Measurements from ENCODE around the gene PPP2R5C.
A peak's percentile ranks its signal among the peaks of the same experiment; 100 is the strongest.
"Not testable (repeated sequence)": the region's sequence is repeated elsewhere in the genome, so short reads cannot be mapped to it uniquely, and the experiment has no call there.

Gene PPP2R5C

GRCh38 chr14:101727611-101728366 is 33.7 kb upstream of the PPP2R5C start:
- DNase-seq (ENCODE audit: low read depth in 2 of 2), result no peak

GRCh38 chr14:101728367-101728742 is 33.2 kb upstream of the PPP2R5C start:
- DNase-seq (ENCODE audit: low read depth in 2 of 2), result no peak

- no peak for DNase-seq (ENCODE audit: low read depth in 2 of 2)
These were observed 32.1 kb upstream of the PPP2R5C start for GRCh38 chr14:101729382-101729781.

- DNase-seq (ENCODE audit: low read depth in 2 of 2), result not testable (repeated sequence)
These were observed 31.4 kb upstream of the PPP2R5C start for GRCh38 chr14:101730157-101730556.

GRCh38 chr14:101730626-101731186 is 30.8 kb upstream of the PPP2R5C start:
- no peak for DNase-seq (ENCODE audit: low read depth in 2 of 2)

GRCh38 chr14:101731187-101732080 is 30.1 kb upstream of the PPP2R5C start:
- peak; percentile 85 to 86 for DNase-seq (ENCODE audit: low read depth in 2 of 2)

- no peak for DNase-seq (ENCODE audit: low read depth in 2 of 2)
These were observed 29.4 kb upstream of the PPP2R5C start for GRCh38 chr14:101732118-101732517.

GRCh38 chr14:101733211-101733610 is 28.3 kb upstream of the PPP2R5C start:
- no peak for DNase-seq (ENCODE audit: low read depth in 2 of 2)

GRCh38 chr14:101734246-101734847 is 27.2 kb upstream of the PPP2R5C start:
- DNase-seq (ENCODE audit: low read depth in 2 of 2), result no peak

GRCh38 chr14:101735453-101735852 is 26.1 kb upstream of the PPP2R5C start:
- DNase-seq (ENCODE audit: low read depth in 2 of 2), result no peak

- DNase-seq (ENCODE audit: low read depth in 2 of 2), result no peak
These were observed 25.4 kb upstream of the PPP2R5C start for GRCh38 chr14:101736071-101736470.

GRCh38 chr14:101736585-101736984 is 24.9 kb upstream of the PPP2R5C start:
- DNase-seq (ENCODE audit: low read depth in 2 of 2), result no peak

- no peak for DNase-seq (ENCODE audit: low read depth in 2 of 2)
These were observed 23.8 kb upstream of the PPP2R5C start for GRCh38 chr14:101737414-101738339.

GRCh38 chr14:101738703-101739320 is 22.7 kb upstream of the PPP2R5C start:
- no peak for DNase-seq (ENCODE audit: low read depth in 2 of 2)

- no peak for DNase-seq (ENCODE audit: low read depth in 2 of 2)
These were observed 21.9 kb upstream of the PPP2R5C start for GRCh38 chr14:101739446-101740141.

- DNase-seq (ENCODE audit: low read depth in 2 of 2), result no peak
These were observed 20.5 kb upstream of the PPP2R5C start for GRCh38 chr14:101740981-101741380.

GRCh38 chr14:101743701-101744100 is 17.8 kb upstream of the PPP2R5C start:
- DNase-seq (ENCODE audit: low read depth in 2 of 2), result no peak

- DNase-seq (ENCODE audit: low read depth in 2 of 2), result not testable (repeated sequence)
These were observed 17.1 kb upstream of the PPP2R5C start for GRCh38 chr14:101744382-101744781.

- DNase-seq (ENCODE audit: low read depth in 2 of 2), result not testable (repeated sequence)
These were observed 11.8 kb upstream of the PPP2R5C start for GRCh38 chr14:101749756-101750155.

GRCh38 chr14:101754893-101755292 is 6.6 kb upstream of the PPP2R5C start:
- DNase-seq (ENCODE audit: low read depth in 2 of 2), result no peak
